HG03159 (cell line): Measurements from ENCODE around the gene TSPAN15.
"Not testable (repeated sequence)": the region's sequence is repeated elsewhere in the genome, so short reads cannot be mapped to it uniquely, and the experiment has no call there.

ENCODE experiments used
- ATAC-seq: cut with Tn5 transposase; IDR thresholded peaks from one replicate; pipeline ENCODE4 v1.9.1; 2021; ENCODE audit warnings: mild to moderate bottlenecking, moderate library complexity; ENCODE audit not compliant: unreplicated experiment

TSPAN15 gene

DNA sequence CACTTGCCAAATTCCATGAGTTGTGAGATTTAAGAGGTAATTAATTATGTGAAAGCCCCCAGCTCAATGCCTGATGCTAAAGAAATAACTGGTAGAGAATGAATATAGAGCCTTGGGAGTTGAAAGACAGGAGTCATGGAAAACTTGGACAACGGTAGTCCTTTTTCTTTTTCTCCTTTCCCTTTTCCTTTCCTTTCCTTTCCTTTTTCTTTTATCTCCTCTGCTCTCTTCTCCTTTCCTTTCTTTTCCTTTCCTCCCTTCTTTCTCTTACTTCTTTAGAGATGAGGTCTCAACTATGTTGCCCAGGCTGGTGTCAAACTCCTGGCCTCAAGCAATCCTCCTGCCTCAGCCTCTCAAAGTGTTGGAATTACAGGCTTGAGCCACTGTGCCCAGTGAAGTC is 7.9 kb upstream of the TSPAN15 start:
- ATAC-seq, result no peak

DNA sequence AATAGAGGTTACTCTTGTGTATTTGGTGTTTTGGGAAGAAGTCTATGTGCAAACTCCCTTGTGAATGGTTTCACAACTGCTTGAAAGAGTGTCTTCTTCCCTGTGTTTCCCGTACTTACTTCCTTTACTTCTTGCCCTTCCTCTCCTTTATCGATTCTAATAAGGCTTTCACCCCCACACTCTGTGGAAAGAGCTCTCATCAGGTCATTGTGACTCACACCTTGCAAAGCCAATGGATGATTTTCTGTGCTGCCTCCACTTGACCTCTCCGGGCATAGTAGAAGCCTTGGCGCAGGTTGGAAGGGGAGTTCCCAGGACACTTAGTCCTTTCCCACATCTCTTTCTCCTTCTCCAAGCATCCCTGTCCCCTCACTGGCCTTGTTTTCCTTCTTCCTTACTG is 6.2 kb upstream of the TSPAN15 start:
- ATAC-seq, result no peak

DNA sequence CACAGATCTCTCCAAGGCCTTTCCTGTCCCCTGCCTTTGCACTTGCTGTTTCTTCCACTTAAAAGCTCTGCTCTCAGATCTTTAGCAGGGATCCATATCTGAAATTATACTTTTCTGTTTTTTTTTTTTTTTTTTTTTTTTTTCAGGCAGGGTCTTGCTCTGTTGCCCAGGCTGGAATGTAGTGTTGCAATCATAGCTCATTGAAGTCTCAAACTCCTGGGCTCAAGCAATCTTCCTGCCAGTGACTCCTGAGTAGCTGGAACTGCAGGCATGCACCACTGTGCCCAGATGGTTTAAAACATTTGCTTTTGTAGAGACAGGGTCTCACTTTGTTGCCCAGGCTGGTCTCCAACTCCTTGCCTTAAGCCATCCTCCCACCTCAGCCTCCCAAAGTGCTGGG is 5.0 kb upstream of the TSPAN15 start:
- ATAC-seq, result no peak

DNA sequence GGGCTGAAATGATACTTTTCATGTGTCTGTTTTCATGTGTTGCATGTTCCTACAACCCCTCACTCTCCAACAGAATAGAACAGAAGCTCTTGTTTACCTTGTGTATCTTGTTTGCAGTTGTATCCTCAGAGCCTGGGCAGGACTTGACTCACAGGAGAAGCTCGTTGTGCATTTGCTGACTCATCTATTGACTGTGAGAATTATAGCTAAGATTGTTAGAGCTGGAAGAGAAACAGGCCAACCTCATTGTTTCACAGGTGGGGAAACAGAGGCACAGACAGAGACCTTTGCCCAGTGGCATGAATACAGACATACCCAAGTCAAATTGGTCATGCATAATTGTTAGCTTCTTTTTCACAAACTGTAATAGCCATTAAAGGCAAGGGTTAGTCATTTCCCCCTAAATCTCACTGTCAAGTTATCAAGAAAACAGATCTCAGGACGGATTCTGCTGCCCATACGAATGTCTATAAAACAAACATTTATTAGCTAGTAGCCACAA is 4.6 kb upstream of the TSPAN15 start:
- ATAC-seq, result no peak

DNA sequence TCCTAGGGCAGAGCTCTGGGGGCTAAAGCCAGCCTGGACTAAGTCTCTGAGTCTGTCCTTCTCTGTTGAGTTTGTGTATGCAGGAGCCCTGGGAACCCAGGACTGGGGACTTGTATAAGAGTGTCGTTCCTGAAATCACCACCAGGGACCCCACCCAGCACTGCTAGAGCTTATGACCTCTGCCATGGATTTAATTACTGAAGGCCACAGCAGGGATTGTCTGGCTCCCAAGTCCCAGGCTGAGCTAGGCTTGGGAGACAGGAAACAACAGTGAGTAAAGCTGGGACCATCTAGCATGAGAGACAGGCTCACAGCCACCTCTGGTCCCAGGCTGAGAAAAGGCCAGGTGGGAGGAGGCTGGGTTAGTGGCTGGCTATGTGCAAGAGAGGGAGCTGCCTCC is 1.4 kb upstream of the TSPAN15 start:
- ATAC-seq, result peak; percentile 56

DNA sequence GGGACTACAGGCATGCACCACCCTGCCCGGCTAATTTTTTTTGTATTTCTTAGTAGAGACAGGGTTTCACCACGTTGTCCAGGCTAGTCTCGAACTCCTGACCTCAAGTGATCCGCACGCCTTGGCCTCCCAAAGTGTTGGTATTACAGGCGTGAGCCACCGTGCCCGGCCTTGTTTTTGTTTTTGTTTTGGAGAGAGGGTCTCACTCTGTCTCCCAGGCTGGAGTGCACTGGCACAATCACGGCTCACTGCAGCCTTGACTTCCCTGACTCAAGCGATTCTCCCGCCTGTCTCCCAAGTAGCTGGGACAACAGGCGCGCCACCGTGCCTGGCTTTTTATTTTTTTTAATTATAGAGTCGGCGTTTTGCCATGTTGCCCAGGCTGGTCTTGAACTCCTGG is 870 bp upstream of the TSPAN15 start:
- ATAC-seq, result not testable (repeated sequence)

DNA sequence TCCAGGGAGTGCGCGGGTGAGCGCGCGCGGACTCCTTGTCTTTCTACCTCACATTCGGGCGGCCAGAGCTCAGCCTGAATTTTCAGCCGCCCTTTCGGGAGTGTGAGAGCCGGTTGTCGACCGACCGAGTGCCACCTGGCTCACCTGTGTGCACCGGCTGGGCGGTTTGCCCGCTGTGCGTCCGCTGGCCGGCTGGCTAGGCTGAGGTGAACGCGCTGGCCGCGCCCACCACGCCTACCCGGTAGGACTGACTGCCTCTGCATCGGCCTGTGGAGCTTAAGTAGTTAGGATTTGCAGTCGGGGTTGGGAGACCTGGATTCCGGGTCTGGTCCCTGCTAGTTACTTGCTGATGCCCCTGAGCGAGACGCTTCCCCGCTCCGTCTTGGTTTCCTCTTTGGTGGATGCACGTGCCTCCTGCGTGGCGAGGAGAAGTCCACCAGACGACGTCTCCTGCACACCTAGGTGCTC is 553 bp downstream of the TSPAN15 start:
- ATAC-seq, result no peak

DNA sequence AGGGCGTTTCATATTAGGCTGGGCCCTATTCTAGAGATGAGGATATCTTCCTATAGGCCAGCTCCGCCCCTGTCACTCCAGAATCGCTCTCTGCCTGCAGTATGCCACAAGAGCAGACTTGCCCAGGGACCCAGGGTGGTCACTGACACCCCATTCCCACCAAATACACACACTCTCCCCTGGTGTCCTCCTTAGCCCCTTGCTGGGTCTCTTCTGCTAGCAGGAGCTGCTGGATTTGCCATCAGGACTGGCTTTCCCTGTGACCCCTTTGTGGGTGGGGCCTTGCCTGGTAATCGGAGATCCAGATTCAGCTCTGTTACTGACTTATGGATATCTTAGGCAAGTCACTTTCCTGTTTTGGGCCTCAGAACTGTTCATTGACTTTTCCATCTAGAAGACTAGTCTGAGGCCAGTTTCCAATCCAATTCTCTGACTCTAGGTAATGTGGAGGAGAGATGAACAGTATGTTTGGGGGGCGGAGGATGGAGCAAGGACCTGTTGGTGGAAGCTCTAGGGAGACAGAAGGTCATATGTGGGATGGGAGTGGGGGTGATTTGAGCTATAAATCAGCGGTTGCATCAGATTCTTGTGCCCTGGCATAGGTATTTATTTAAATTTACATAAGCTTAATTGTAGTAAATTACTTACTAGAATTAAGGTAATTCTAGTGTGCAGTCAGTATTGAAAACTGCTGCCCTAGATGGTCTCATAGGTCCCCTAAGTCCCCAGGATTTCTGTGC is 1.6 kb downstream of the TSPAN15 start:
- ATAC-seq, result no peak

DNA sequence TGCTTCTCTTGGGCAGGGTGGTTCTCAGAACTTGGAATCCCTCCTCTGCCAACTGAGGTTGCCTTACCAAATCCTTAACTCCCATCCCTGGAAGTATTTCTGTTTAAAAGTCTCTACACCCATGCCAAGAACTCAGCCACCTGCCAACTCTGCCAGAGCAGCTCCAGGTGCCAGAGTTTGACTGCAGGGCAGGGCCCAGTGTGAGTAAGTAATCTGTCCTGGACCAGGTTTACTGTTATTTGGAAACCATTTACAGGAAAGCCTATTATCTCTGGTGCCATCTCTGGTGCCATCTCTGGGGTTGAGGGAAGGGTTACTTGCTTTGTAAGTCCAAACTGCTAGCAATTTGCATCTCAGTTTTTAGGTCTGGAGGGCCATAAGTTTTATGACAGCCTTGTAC is 2.5 kb downstream of the TSPAN15 start:
- no peak for ATAC-seq

DNA sequence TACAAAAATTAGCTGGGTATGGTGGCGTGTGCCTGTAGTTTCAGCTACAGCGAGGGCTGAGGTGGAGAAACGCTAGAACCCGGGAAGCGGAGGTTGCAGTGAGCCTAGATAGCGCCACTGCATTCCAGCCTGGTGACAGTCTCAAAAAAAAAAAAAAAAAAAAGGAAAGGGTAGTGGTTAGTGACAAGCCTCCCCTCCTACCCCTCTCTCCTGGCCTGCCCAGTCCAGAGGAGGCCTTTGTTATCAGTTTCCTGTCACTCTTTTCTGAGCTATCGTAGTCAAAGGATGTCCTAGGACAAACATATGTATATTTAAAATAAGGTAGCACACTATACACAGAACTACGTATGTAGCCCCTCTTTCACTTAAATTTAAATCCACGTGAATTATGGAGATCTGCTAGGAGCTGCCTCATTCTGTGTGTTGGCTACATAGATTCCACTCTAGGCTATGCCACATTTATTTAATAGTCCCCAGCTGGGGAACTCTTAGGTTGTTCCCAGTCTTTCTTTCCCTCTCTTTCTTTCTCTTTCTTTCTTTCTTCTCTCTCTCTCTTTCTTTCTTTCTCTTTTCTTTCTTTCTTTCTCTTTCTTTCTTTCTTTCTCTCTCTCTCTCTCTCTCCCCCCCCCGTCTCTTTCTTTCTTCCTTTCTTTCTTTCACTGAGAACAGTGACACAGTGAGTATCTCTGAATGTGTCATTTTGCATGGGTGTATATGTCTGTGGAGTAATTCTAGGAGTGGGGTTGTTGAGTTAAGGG is 3.9 kb downstream of the TSPAN15 start:
- ATAC-seq, result no peak

DNA sequence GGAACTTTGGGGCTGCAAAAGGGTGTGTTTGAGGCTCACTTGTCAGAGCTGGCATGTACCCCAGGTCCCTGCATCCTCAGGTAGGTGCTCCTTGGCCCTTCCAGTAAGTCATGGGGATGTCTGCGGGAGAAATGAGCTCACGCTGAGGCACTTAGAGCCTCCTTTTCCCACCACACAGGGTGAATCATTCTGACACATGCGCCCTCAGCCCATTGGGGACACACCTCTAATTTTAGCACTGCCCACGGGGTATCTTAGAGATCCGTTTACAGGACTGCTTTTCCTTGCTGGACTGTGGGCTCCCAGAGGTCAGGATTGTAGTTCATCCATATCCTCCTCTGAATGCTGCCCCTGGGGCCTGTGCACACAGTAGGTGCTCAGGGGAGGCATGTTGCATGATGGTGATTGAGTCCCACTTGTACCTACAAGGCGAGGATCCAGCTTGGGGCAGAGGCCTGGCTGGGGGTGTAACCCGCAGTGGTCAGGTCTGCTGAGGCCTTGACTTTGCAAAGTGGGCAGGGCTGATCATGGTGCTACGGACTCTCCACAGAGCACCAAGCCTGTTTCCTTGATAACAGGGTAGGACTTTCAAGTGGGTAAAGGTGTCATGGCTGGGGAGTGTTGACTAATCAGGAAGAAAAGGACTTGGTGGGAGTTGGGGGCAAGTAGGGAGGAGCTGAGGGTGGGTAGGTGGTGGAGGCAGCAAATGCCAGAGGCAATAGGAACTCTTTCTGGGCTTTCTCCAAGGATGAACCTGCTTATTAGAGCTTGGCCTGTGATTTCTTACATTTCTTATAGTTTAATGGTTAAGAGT is 5.8 kb downstream of the TSPAN15 start:
- ATAC-seq, result no peak

DNA sequence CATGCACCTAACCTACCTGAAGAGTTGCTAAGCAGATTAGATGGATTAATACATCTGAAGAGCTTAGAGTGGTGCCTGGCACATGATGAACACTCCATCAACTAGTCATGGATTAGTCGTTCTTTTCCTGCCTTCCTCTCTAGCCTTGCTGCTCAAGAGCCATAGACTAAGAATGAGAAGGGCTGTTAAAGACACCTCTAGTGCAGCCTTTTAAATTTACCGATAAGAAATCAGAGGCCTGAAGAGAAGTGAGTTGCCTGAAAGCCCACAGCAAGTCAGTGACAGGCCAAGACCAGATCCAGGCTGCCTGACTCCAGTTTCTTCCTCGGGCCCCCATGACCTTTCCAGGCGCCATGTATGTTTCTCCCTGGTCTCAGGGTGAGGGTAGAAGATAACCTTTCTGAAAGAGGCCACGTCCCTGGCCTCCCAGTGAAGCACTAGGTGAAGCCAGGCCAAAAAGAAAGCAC is 6.5 kb downstream of the TSPAN15 start:
- ATAC-seq, result no peak

DNA sequence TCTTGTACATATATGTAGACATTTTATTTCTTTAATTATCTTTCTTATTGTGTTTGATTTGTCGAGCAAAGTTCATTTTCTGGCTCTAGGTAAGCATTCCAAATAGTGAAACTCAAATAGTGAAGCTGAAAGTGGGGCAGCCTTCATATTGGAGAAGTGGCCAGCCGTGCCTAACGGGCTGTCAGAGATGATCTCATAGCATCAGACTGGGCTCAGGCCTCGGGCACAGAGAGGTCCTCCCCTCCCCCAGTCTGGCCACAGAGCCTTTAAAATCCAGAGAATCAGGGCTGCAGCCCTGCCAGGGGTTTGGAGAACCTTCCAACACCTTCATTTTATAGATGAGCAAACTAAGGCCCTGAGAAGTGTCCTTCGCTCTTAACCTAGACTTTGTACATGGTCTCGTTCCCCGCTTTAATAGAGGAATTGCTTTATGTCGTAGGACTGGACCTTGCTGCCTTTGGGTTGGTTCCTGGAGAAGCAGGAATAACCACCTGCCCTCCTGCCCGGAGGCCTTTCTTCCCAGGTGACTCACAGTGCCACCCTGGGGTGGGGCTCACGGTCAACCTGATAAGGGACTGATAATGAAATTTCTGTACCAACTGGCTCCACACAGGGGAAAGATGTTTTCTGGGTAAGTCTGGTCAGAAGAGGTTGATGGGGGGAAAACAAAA is 7.3 kb downstream of the TSPAN15 start:
- ATAC-seq, result no peak

DNA sequence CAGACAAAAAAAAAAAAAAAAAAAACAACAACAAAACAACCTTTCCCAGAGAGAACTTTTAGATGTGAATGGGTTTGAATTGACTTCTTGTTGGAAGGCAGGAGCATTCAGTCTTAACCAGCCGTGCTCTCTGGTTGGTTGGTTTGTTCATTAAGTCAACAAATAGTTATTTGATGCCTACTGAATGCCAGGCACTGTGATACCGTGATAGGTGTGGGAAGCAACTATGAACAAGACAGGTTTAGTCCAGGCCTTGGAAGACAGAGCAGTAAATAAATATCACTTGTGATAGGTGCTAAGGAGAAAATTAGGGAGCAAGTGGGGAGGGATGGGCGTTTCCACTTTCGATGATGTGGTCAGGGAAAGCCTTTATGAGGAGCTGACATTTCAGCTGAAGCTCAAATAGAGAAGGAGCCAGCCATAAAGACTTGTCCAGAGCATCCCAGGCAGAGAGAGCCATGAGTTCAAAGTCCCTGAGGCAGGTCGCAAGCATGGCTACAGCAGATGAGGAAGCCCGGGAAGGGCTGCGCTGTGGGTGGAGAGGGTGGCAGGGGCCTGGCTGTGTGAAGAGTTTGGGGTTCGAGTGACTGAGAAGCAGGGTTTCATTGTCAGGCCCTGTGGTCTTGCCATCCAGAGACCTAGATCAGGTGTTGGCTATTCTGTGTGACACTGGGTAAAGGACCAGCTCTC is 8.0 kb downstream of the TSPAN15 start:
- ATAC-seq, result no peak

DNA sequence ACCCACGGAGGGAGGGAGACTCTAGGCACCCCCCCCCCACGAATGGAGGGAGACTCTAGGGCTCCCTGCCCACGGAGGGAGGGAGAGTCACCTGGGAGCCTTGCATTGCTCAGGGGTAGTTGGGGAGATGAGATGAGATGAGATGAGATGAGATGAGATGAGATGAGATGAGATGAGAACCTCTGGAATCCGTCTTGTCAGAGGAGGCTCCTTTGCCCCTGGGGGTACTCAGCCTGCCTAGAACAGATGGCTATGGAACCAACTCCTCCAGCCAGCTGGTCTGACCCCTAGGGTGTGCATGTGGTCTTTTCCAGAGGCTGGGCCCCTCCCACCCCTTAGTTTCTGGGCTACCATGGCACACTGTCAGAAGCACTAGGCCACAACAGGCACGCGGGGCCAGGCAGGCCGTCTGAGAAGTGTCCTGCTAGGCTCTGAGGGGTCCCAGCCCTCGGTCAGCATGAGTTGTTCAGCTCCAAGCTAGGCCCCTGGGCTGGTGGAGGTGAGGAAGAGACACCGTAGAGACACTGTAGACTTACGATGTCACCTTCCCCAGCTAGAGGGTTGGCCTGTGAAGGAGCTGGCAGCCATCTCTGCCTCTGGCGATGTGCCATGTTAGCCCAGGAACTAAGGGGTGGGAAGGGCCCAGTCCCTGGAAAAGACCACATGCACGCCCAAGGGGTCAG is 8.8 kb downstream of the TSPAN15 start:
- ATAC-seq, result no peak

DNA sequence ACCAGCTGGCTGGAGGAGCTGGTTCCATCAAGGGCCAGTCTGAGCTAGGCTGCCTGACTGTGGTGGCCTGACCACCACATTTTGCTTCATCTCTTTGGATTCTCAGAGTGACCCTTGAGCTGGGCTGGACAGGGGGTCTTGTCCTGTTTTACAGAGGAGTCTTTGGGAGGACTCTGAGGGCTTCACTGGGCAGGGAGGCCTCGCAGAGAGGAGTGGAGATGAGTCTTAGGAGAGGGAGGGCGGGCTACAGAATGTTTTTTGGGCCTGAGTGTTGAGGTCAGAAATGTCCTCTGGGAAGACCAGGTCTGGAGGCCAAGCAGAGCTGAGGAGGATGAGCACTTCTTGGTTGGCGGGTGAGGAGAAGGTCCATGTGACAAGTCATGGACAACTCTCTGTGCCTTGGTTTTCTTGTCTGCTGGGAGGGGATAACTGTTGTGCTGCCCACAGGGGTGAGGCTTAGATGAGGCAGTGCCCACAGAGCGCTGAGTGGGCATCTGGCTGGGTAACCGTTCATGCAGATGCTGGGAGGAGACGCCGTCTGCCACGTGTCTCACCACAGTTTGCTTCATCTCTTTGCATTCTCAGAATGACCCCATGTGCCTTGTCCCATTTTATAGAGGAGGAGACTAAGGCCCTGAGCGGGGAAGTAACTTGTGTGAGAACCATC is 9.4 kb downstream of the TSPAN15 start:
- ATAC-seq, result no peak

DNA sequence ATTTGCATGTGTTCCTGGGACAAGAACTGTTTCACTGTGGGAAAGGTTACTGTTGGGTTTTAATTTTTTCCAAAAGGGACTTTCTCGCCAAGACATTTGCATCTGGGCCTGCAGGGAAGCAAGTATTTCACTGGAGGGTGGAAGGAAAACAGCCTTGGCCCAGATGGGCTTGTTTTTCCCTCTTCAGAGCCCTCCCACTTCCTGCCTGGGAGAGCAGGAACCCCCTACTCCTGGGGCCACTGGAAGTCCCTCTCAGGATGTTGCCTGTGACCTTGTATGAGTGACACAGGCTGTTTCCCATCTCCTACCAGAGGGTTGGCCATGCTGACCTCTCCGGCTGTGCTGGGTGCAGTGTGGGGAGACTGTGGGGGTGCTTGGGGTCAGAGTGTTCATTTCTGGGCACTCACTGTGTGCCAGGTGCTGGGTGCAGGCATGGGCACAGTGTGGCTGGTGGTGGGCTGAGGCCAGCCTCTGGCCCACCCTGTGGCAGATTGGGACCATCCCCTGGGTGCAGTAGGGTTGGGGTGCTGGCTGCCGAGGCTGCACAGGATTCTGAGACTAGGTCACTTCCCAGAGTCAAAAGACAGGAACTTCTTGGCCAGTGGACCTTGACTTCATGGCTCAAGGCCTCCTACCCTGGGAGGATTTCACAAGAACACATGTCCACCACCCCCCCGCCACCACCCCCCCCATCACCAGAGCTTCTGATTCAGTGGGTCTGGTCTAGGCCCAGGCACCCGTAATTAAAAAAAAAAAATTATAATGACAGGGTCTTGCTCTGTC is 10.2 kb downstream of the TSPAN15 start:
- ATAC-seq, result no peak

DNA sequence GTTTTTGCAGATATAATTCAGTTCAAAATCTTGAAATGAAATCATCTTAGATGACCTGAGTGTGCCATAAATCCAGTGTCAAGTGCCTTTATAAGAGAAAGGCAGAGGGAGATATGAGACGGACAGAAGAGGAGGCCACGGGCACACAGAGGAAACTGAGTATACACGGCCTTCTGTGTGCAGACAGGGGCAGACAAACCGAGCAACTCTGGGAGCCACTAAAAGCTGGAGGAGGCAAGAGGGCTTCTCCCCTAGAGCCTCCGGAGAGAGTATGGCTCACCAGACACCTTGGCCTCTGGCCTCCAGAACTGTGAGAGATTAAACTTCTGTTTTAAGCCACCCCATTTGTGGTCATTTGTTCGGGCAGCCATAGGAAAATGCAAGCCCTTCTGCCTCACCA is 12.6 kb downstream of the TSPAN15 start:
- no peak for ATAC-seq
